Calu3 (cell line): Measurements from ENCODE around the gene FLYWCH2. TPM values are rescaled to one million over a fixed set of nuclear protein-coding genes. Genes with fewer than 3 reads are reported as not detected.

Source experiments
- BruUV-seq: library from RNA; stranded (reverse); fragments of 400-500 nt; replicated peaks from 2 replicates; lab custom pipeline; 2021; lab: Mats Ljungman, UMichigan
- CTCF ChIA-PET: fragments of 300-600 bp; sonication (Branson Sonifier 250); formaldehyde crosslinking; loops from one replicate; lab custom pipeline; 2022; ENCODE audit warnings: antibody characterized with exemption; lab: Charles Lee
- DNase-seq: peaks from one replicate; pipeline ENCODE4 v3.0.0; 2022
- H3K27ac Mint-ChIP-seq: one replicate; pipeline ENCODE4 v1.8.0; 2022; ENCODE audit warnings: mixed read lengths; ENCODE audit not compliant: unreplicated experiment
- H3K27me3 Mint-ChIP-seq: one replicate; pipeline ENCODE4 v1.8.0; 2022; ENCODE audit warnings: mixed read lengths; ENCODE audit not compliant: unreplicated experiment
- H3K36me3 Mint-ChIP-seq: one replicate; pipeline ENCODE4 v1.8.0; 2022; ENCODE audit warnings: mild to moderate bottlenecking, moderate library complexity, mixed read lengths; ENCODE audit not compliant: insufficient read depth, unreplicated experiment
- H3K4me1 Mint-ChIP-seq: one replicate; pipeline ENCODE4 v1.8.0; 2022; ENCODE audit warnings: mild to moderate bottlenecking, low read depth, mixed read lengths; ENCODE audit not compliant: unreplicated experiment
- H3K4me3 Mint-ChIP-seq: one replicate; pipeline ENCODE4 v1.8.0; 2022; ENCODE audit warnings: mild to moderate bottlenecking, low read depth, moderate library complexity, mixed read lengths; ENCODE audit not compliant: unreplicated experiment
- H3K9me3 Mint-ChIP-seq: one replicate; pipeline ENCODE4 v1.8.0; 2022; ENCODE audit warnings: low read depth, mixed read lengths; ENCODE audit not compliant: unreplicated experiment
- intact Hi-C: fragments of 100-400 bp; cut with micrococcal nuclease; formaldehyde crosslinking; loops from one replicate; pipeline ENCODE4 v1.10.0; 2022; ENCODE audit not compliant: unreplicated experiment
- total RNA-seq: library from RNA; stranded (reverse); gene quantifications from 2 replicates; pipeline ENCODE4 v1.2.3, GENCODE V29; 2022
- TF ChIP-seq, protein P1 (sequence below): fragments of 200-600 bp; IDR thresholded peaks from one replicate; pipeline ENCODE4 v1.8.0; 2022; ENCODE audit warnings: antibody characterized with exemption; ENCODE audit not compliant: unreplicated experiment

FLYWCH2 gene
- total RNA-seq, 1 experiment from 2014 or later: 13.0 TPM

DNA sequence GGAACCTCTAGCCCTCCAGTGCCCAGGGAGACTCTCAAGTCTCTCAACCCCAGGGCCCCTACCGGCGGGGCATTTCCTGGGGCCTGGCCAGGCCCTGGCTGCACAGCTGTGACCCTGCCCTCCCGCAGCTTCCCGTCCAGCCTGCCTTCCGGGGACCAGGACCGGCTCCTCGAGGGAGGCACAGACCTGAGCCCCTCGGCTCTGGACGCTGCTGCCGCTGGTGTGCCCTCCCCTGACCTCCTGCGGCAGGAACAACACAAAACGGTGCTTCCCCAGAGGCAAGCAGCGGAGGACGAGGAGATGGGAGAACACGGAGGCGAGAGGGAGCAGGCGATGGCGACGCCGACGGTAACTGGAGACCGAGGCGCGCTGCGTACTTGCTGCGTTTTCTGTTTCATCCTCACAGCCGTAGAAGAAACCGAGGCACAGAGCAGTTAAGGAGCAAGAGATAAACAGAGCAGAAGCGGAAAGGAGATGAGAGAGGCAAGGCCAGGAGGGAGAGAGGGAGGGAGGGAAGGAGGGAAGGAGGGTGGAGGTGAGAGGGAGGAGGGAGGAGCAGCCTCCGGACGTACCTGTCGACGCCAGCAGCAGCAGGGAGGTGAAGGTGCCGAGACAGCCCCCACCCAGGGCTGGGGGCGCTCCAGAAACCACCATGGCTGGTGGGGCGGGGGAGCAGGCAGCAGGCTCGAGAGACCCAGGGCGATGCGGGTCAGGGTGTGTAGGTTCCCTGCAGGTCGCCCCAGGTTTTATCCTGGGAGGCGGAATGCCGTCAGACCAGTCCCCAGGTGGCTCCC, 25.4 kb upstream of the FLYWCH2 start, which contains the start of gene PRSS22:
PRSS22 (minus strand) TSS at position 720 of the 794 bp plus-strand sequence; CDS start at position 654, 66 bp downstream.
- intact Hi-C loops: loop anchor here (2.0 kb wide), 1 partner anchor 63 kb away; no protein-coding TSS in a partner anchor
- peaks cover 5% of the 10 kb centered on the region for H3K9me3 Mint-ChIP-seq
- H3K27me3 Mint-ChIP-seq: no peaks in the 10 kb centered on the region
- CTCF ChIA-PET: interaction anchor here (0.5 to 1.5 kb wide), 8 partner anchors 8 to 105 kb away, joined by 3 to 21 read pairs (median 4); partner anchors contain the start of genes FLYWCH2 and SRRM2
- peak; percentile 95 for DNase-seq
- H3K4me1 Mint-ChIP-seq: peaks cover 17% of the 10 kb centered on the region
- BruUV-seq: TSS peak; percentile 66
- TF ChIP-seq, protein P1, sequence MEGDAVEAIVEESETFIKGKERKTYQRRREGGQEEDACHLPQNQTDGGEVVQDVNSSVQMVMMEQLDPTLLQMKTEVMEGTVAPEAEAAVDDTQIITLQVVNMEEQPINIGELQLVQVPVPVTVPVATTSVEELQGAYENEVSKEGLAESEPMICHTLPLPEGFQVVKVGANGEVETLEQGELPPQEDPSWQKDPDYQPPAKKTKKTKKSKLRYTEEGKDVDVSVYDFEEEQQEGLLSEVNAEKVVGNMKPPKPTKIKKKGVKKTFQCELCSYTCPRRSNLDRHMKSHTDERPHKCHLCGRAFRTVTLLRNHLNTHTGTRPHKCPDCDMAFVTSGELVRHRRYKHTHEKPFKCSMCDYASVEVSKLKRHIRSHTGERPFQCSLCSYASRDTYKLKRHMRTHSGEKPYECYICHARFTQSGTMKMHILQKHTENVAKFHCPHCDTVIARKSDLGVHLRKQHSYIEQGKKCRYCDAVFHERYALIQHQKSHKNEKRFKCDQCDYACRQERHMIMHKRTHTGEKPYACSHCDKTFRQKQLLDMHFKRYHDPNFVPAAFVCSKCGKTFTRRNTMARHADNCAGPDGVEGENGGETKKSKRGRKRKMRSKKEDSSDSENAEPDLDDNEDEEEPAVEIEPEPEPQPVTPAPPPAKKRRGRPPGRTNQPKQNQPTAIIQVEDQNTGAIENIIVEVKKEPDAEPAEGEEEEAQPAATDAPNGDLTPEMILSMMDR: no peak
- H3K36me3 Mint-ChIP-seq: peaks cover 77% of the 10 kb centered on the region
- peak within 1 kb of the TSS; percentile 90 for H3K4me3 Mint-ChIP-seq
- peak within 1 kb of the TSS; percentile 88 for H3K27ac Mint-ChIP-seq

DNA sequence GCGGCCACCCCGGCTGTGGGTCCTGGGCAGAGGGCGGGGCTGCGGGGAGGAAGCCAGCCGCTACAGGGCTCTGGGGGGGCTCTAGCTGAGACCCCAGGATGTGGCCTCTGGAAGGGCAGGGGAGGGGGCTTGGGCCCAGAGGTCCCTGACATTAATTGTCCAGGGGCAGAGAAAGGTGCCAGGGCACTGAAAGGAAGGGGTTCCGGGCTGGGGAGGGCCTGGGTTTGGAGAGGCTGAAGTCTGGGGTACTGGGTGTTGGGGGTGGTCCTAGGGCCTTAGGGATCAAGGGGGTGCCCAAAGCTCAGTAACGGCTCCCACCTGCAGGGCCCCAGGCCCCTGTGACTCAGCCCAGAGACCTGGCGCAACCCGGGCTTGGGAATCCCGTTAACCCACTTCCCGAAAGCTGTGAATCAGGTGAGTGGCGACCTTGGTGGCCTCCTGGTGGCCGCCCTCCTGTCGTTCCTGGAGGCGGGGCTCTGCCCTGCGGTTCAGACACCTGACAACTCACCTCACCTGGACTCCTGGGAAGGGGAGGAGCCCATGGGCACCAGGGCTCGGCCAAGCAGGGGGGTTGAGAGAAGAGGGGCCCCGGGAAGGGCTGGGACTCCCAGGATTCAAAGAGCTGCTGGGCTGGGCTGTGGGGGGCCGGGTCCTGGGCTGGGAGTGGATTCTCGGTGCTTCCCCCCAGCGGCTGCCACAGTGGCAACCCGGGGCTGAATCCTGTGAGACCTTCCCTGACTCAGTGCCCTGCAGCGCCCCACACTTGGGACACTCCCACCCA, 24.6 kb upstream of the FLYWCH2 start:
- no peaks in the 10 kb centered on the region for H3K27me3 Mint-ChIP-seq
- peaks cover 69% of the 10 kb centered on the region for H3K36me3 Mint-ChIP-seq
- TF ChIP-seq, protein P1: peak; percentile 56
- H3K4me1 Mint-ChIP-seq: peaks cover 17% of the 10 kb centered on the region
- DNase-seq: peak; percentile 98
- CTCF ChIA-PET: interaction anchor here (0.5 to 1.5 kb wide), 7 partner anchors 9 to 106 kb away, joined by 3 to 21 read pairs (median 4); partner anchors contain the start of genes FLYWCH2 and SRRM2
- no TSS peak for BruUV-seq
- H3K9me3 Mint-ChIP-seq: peaks cover 5% of the 10 kb centered on the region
- H3K4me3 Mint-ChIP-seq: peak overlapping the region; percentile 90
- intact Hi-C loops: loop anchor here (2.0 kb wide), 1 partner anchor 64 kb away; no protein-coding TSS in a partner anchor
- H3K27ac Mint-ChIP-seq: peak overlapping the region; percentile 88

DNA sequence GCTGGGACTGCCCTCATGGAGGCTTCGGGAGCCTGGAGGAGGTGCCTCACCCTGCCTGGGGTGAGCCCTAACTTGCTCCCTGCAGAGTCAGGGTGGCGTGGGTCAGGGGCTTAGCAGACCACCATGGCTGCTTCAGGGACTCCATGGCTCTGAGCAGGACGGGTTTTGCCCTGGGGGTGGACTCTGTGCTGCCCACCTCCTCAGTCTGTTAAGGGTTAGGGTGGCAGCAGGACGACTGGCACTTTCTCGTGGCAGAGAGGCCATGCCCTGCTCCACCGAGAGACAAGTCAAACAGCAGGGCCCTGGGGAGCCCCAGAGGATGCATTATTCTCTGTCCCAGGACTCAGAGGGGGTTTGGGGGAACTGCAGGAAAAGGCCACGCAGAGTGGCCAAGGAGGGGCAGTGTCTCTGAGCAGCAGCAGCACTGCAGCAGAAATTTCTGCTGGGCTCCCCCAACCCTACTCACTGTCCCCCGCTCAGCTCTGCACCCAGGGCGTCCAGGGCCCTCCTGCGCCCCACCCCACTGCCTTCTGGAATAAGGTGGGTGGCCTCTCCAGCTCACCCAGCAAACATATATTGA, 23.2 kb upstream of the FLYWCH2 start:
- peaks cover 17% of the 10 kb centered on the region for H3K4me1 Mint-ChIP-seq
- intact Hi-C loops: loop anchor here (2.0 kb wide), 1 partner anchor 65 kb away; no protein-coding TSS in a partner anchor

More for the DNA sequence above, 23.2 kb upstream of the FLYWCH2 start:
- Mint-ChIP-seq H3K27ac (no peak overlapping the region), H3K4me3 (no peak overlapping the region), H3K9me3 (no peaks in the 10 kb centered on the region), H3K27me3 (no peaks in the 10 kb centered on the region), H3K36me3 (peaks cover 56% of the 10 kb centered on the region)
- CTCF ChIA-PET: no interaction called here
- TF ChIP-seq, protein P1: no peak
- BruUV-seq: no TSS peak
- DNase-seq: no peak
